NCI-H345 treated with DMSO at 0.1 percent for 48 hours (cell line): ENCODE measurements around the gene SLC45A2.
"Not testable (repeated sequence)": the region's sequence is repeated elsewhere in the genome, so short reads cannot be mapped to it uniquely, and the experiment has no call there.

Experiments
- DNase-seq: peaks from one replicate; lab custom pipeline; 2025; ENCODE audit not compliant: unreplicated experiment; lab: John Stamatoyannopoulos, UW

The SLC45A2 gene

GRCh38 chr5:33929925-33930690 lies 54.4 kb downstream of the SLC45A2 start:
- no peak for DNase-seq

- DNase-seq, result no peak
Observed at GRCh38 chr5:33928283-33928682, 56.2 kb downstream of the SLC45A2 start.

- no peak for DNase-seq
Observed at GRCh38 chr5:33927685-33928084, 56.8 kb downstream of the SLC45A2 start.

GRCh38 chr5:33925278-33925677 lies 59.2 kb downstream of the SLC45A2 start:
- no peak for DNase-seq

GRCh38 chr5:33921002-33921401 lies 63.5 kb downstream of the SLC45A2 start:
- no peak for DNase-seq

GRCh38 chr5:33914844-33915243 lies 69.6 kb downstream of the SLC45A2 start:
- not testable (repeated sequence) for DNase-seq

- not testable (repeated sequence) for DNase-seq
Observed at GRCh38 chr5:33906248-33906647, 78.2 kb downstream of the SLC45A2 start.

GRCh38 chr5:33905381-33905780 lies 79.1 kb downstream of the SLC45A2 start:
- no peak for DNase-seq

- DNase-seq, result no peak
Observed at GRCh38 chr5:33903118-33903517, 81.4 kb downstream of the SLC45A2 start.

GRCh38 chr5:33901156-33901555 lies 83.3 kb downstream of the SLC45A2 start:
- no peak for DNase-seq
